GM18868 (cell line): ENCODE data around the gene KRT8.

Experiments used
- ATAC-seq: cut with Tn5 transposase; IDR thresholded peaks from one replicate; pipeline ENCODE4 v1.9.1; 2021; ENCODE audit warnings: mild to moderate bottlenecking, moderate library complexity; ENCODE audit not compliant: unreplicated experiment

Gene KRT8

GRCh38 chr12:52849511-52849910 lies 55.4 kb downstream of the KRT8 start:
- ATAC-seq, result no peak

DNA sequence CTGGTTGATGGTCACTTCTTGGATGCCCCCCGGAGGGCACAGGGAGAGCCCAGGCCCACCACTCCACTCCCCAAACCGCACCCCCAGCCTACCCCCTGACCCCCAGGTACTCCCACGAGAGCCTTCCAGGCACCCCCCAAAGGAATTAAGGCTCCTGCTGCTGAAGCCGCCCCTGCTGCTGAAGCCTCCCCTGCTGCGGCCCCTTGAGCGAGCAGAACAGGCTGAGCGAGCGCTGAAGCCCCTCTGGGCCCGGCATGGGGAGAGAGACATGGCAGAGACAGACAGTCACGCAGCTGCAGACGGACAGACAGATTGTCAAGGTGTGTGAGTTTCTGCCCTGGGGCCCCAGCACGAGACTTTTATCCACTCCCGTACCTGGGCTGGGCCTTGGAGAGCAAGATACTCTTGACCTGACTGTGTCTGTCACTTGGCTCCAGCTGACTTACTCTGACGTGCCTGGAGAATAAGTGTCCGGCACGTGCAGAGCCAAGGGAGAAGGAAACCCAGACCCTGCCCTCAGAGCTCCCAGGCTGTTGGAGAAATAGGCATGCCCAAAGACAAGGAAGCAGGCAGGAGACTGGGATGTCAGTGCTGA lies 56.1 kb downstream of the KRT8 start, which contains the start of gene KRT78:
KRT78 (minus strand) TSS at position 334 of the 595 bp plus-strand sequence; CDS start at position 270, 64 bp downstream.
- no peak for ATAC-seq

- no peak for ATAC-seq
Observed at GRCh38 chr12:52847335-52848102, 57.4 kb downstream of the KRT8 start.
